H54 (cell line): ENCODE results near the gene RYK.
A peak's percentile ranks its signal among the peaks of the same experiment; 100 is the strongest.
"Not testable (repeated sequence)": the region's sequence is repeated elsewhere in the genome, so short reads cannot be mapped to it uniquely, and the experiment has no call there.

Source experiments
- DNase-seq: peaks from one replicate; pipeline ENCODE4 v3.0.0; 2011; ENCODE audit warnings: low spot score, mixed read lengths; ENCODE audit not compliant: insufficient read length
- FAIRE-seq: peaks from 3 replicates; lab custom pipeline; 2011; peaks lifted over from hg19 to GRCh38; lab: Jason Lieb, UNC
- POLR2A ChIP-seq: IDR thresholded peaks from 2 replicates; pipeline ENCODE4 v1.6.1; 2011; ENCODE audit warnings: low read depth, mild to moderate bottlenecking, low read length

The RYK gene

GRCh38 chr3:134277066-134277660, 26.5 kb upstream of the RYK start:
- no peak for DNase-seq
- no peak for FAIRE-seq

DNA sequence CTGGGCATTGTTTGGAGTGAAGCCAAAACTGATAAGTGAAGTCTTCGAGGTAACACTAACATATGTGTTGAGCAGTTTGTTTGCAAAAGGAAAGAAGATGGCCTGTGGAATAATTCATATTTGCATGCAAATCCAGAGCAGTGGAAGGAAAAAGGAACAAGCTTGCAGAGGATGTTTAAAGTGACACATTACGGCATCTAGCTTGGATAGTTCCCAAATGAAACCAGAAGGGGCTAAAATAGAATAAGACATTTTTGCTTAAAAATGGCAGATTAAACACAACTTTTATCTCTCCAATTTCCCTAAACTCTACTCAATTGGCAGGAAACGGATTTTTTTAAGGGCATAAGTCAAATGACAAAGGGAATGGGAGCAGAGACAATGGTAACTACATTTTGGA, 25.4 kb upstream of the RYK start:
- no peak for DNase-seq
- no peak for FAIRE-seq
- no peak for TF ChIP-seq POLR2A

More at GRCh38 chr3:134277066-134277660, 26.5 kb upstream of the RYK start:
- TF ChIP-seq POLR2A: no peak

DNA sequence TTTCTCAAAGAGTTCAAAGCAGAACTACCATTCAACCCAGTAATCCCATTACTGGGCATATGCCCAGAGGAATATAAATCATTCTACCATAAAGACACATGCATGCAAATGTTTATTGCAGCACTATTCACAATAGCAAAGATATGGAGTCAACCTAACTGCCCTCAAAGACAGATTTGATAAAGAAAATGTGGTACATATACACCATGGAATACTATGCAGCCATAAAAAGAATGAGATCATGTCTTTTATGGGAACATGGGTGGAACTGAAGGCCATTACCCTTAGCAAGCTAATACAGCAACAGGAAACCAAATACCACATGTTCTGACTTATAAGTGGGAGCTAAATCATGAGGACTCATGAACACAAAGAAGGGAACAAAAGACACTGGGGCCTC, 24.5 kb upstream of the RYK start:
- not testable (repeated sequence) for DNase-seq, FAIRE-seq

DNA sequence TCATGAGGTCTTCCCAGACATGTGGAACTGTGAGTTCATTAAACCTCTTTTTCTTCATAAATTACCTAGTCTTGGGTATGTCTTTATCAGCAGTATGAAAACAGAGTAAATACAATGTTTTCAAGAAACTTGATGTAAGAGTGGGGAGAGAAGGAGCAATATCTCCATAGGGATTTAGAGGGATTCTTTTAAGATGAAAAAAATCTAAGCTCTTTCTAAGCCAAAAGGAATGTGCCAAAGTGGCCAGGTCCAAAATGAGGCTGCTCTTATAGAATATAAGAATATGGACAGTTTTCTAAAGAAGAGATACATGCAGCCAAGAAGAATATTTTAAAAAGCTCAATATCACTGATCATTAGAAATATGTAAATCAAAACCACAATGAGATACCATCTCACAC, 23.9 kb upstream of the RYK start:
- DNase-seq (no peak), FAIRE-seq (no peak)
- TF ChIP-seq POLR2A: no peak

DNA sequence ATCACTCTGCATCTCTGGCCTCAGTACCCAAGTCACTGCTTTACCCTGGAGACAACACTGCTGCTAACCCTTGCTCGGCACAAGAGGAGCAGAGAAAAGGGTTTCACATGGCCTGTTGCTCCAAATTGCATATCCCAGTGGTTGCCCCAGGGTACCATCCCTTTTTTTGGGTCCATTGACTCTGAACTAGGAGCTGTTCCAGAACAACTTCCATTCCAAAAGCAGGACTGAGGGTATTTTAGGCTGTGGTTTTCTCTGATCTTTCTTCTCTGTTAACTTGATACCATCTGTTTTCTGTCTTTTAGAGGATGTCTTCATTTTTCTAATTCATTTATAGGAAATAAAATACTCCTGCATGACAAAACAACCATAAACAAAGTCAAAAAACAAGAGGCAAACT, 17.3 kb upstream of the RYK start:
- no peak for TF ChIP-seq POLR2A
- no peak for FAIRE-seq
- no peak for DNase-seq

- TF ChIP-seq POLR2A: no peak
- FAIRE-seq (no peak), DNase-seq (no peak)
These were observed 10.3 kb upstream of the RYK start for GRCh38 chr3:134260987-134261386.

DNA sequence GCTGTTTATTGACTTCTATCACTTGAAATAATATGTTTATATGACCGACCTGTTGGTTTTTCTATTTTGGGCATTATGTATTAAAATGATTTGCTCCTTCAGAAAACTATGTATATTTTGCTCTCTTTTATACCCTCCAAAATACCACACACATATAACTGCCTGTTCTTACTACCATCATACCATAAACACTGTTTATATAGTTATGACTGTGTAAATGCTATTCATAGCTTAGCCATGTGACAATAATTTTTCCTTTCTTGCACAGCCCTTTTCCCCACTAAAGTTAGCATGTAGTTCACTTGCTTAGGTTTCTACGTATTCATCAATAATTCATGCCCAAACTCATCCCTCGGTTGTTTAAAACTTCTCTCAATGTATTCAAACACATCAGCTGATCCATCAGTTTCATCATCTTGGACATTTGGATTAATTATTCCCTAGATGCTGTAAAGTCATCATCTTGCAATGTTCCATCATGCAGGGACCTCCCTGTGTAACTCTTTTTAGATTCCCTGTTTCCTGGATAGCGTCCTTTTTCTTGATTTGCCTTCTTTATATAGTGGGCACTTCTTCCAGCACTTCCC, 8.2 kb upstream of the RYK start:
- no peak for TF ChIP-seq POLR2A
- FAIRE-seq (no peak), DNase-seq (no peak)

GRCh38 chr3:134255404-134255803, 4.7 kb upstream of the RYK start:
- no peak for TF ChIP-seq POLR2A
- FAIRE-seq (no peak), DNase-seq (no peak)

DNA sequence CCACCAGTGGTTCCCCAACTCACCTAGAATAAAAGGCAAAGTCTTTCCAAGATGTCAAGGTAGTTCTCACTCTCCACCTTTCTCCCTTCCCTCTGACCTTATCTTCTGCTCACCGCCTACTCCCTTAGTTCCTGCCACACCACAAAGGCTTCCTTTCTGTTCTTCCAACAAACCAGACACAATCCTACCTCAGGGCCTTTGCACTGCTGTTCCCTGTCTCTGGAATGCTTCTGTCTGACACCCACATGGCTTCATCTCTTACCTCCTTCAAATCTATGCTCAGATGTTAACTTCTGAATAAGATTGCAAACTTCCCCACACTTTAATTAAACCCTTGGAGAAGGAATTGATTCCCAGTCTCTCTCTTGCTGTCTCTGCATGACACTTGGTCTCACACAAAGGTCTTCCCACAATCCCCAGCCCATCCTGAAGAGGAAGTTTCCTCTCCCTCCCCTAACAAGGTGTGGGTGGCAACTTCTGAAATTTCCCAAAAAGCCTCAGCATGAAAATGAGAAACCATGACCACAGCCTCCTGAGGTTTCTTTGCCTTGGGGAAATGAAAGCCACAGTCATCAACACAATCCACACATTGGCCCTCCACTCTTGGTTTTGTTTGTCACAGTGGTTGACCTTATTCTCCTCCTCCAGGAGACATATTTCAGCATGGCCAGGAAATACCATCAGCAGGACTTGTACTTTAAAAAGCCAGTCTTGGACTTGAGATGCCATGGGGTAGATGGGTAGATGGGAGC, 3.0 kb upstream of the RYK start:
- TF ChIP-seq POLR2A: no peak
- DNase-seq (no peak), FAIRE-seq (no peak)

GRCh38 chr3:134252766-134253165, 2.1 kb upstream of the RYK start:
- FAIRE-seq (no peak), DNase-seq (no peak)
- no peak for TF ChIP-seq POLR2A

GRCh38 chr3:134251731-134252391, 1.2 kb upstream of the RYK start:
- FAIRE-seq (no peak), DNase-seq (no peak)
- no peak for TF ChIP-seq POLR2A

DNA sequence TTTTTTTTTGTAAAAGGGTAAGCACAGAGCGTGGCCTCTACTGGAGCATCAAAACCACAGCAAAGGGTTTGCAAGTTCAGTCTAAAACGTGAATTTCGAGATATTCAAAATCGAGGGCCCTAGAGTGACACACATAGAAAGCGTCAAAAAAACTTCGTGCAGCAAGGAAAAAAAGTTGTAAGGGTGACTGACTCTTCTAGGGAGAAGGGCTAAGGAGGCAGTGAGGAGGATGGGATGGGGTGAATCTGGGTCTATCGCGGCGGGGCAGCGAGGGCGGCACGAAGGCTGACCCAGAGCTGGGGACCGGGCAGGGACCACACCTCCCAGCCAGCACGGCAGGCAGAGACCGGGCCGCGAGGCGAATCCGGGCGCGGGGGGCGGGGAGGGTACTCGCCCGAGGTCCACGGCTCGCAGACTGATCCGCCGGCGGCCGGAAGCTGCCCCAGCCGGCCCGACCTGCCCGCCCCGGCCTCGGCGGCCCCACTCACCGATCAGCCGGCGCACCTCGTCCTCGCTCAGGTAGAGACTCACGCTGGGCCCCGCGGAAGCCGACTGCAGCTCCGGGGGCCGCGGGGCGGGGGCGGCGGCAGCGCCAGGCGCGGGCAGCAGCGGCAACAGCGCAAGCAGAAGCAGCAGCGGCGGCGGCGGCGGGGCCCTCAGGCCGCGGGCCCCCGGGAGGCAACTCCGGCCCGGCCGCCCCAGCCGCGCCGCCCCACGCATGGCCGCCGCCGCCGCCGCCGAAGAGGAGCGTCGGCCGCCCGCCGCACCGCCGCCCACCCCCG, 533 bp downstream of the RYK start:
- peak; percentile 59 for TF ChIP-seq POLR2A
- peak; percentile 59 for DNase-seq
- FAIRE-seq: no peak

- DNase-seq (no peak), FAIRE-seq (no peak)
- no peak for TF ChIP-seq POLR2A
These were observed 1.3 kb downstream of the RYK start for GRCh38 chr3:134249296-134249841.
